T-helper 1 cell (primary cell): ENCODE results near the gene CYP1A1.
"Not testable (repeated sequence)": the region's sequence is repeated elsewhere in the genome, so short reads cannot be mapped to it uniquely, and the experiment has no call there.

Experiments
- DNase-seq, 5 donors: peaks; one replicate each; pipeline ENCODE4 v3.0.0-alpha.2; 2012 to 2020

CYP1A1 gene

GRCh38 chr15:74733269-74733668 is 7.9 kb upstream of the CYP1A1 start:
- DNase-seq: no peak

GRCh38 chr15:74732846-74733245 is 7.5 kb upstream of the CYP1A1 start:
- DNase-seq: no peak

- DNase-seq: no peak
Observed at GRCh38 chr15:74730619-74731316, 5.4 kb upstream of the CYP1A1 start.

GRCh38 chr15:74729372-74729771 is 4.0 kb upstream of the CYP1A1 start:
- DNase-seq: not testable (repeated sequence)

- DNase-seq: not testable (repeated sequence)
Observed at GRCh38 chr15:74728699-74729098, 3.4 kb upstream of the CYP1A1 start.

- DNase-seq: no peak
Observed at GRCh38 chr15:74727727-74728126, 2.4 kb upstream of the CYP1A1 start.

GRCh38 chr15:74726774-74727164 is 1.4 kb upstream of the CYP1A1 start:
- peak in 1 of 5 donors; percentile 53 for DNase-seq

GRCh38 chr15:74725845-74726773 is 781 bp upstream of the CYP1A1 start:
- DNase-seq: peak; percentile 11 to 67 (median 36)

- DNase-seq: no peak
Observed at GRCh38 chr15:74724570-74725224, 631 bp downstream of the CYP1A1 start.

GRCh38 chr15:74723754-74724334 is 1.5 kb downstream of the CYP1A1 start:
- DNase-seq: no peak

GRCh38 chr15:74723187-74723586 is 2.1 kb downstream of the CYP1A1 start:
- DNase-seq: no peak

- no peak for DNase-seq
Observed at GRCh38 chr15:74722591-74722990, 2.7 kb downstream of the CYP1A1 start.

- DNase-seq: no peak
Observed at GRCh38 chr15:74716651-74717050, 8.7 kb downstream of the CYP1A1 start.

GRCh38 chr15:74712311-74712710 is 13.0 kb downstream of the CYP1A1 start:
- DNase-seq: no peak

- no peak for DNase-seq
Observed at GRCh38 chr15:74710319-74711094, 14.8 kb downstream of the CYP1A1 start.

GRCh38 chr15:74709892-74710291 is 15.4 kb downstream of the CYP1A1 start:
- DNase-seq: no peak

GRCh38 chr15:74709011-74709410 is 16.3 kb downstream of the CYP1A1 start:
- no peak for DNase-seq

- DNase-seq: no peak
Observed at GRCh38 chr15:74696808-74697207, 28.5 kb downstream of the CYP1A1 start.

- DNase-seq: no peak
Observed at GRCh38 chr15:74696398-74696729, 29.0 kb downstream of the CYP1A1 start.

GRCh38 chr15:74695597-74696397 is 29.5 kb downstream of the CYP1A1 start, which contains the start of gene EDC3:
TSS of gene EDC3 (minus strand) at chr15:74696024. CDS start at chr15:74675124, 20,900 bp downstream.
- DNase-seq: peak; percentile 67 to 87 (median 81)

GRCh38 chr15:74692327-74692726 is 33.0 kb downstream of the CYP1A1 start:
- no peak for DNase-seq
